ENCODE measurements around the gene MEI4. TPM values are rescaled to one million over a fixed set of nuclear protein-coding genes. Genes with fewer than 3 reads are reported as not detected.

Gene MEI4
- total and polyA plus RNA-seq, 2 of the 8 experiments (the other 6 are each of a cell fraction or from before 2014, with no cell fraction given) = 0.05 to 0.24 TPM

DNA sequence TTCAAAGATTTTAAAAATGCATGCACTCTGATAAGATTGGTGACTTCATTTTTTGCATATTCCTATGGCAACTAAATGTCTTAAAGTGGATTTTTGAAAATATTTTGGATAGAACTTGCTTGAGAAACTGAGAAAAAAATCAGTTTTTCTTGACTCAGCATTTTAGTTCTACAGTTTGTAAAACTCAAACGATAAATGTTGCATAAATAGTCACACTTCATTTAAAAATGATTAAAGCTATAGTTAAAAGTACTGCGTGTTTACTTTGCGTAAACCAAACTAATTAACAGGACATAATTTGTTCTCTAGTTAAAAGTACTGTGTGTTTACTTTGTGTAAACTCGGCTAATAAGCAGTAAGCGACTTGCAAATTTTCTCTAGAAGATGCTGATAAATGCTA lies 28.3 kb upstream of the MEI4 start (continued):
- TF ChIP-seq ATF2 (IDR thresholded peaks at IDR 0.05; ENCODE audit: low read length) (no peak), GTF2F1 (IDR thresholded peaks at IDR 0.05; ENCODE audit: borderline replicate concordance, low read depth, low read length) (no peak), KDM5A (IDR thresholded peaks at IDR 0.05; ENCODE audit: low read length) (no peak), SRF (IDR thresholded peaks at IDR 0.05; ENCODE audit: low read depth, low read length) (no peak), SP1 (IDR thresholded peaks at IDR 0.05; ENCODE audit: low read depth, low read length) (no peak), NRF1 (IDR thresholded peaks at IDR 0.05; ENCODE audit: low read depth, low read length) (no peak), TBP (IDR thresholded peaks at IDR 0.05; ENCODE audit: low read depth, low read length) (no peak), CEBPB (IDR thresholded peaks at IDR 0.05; ENCODE audit: low read depth, low read length) (no peak)

Measured in H1 (cell line).